Transverse colon (tissue), 4 donors: ENCODE results near the gene CXCL12. TPM values are rescaled to one million over a fixed set of nuclear protein-coding genes. Genes with fewer than 3 reads are reported as not detected.

Source experiments
- DNase-seq: peaks from one replicate; pipeline ENCODE4 v3.0.0-alpha.2; 2019
- H3K27ac ChIP-seq, 4 donors: fragments of 200-600 bp; sonication (generic); 2 replicates each; pipeline ENCODE4 v1.5.1; 2016 to 2018; ENCODE audit warnings: inconsistent platforms in 4 of 4
- H3K27me3 ChIP-seq: fragments of 200-600 bp; sonication (generic); 2 replicates; pipeline ENCODE4 v1.5.1; 2017; ENCODE audit warnings: inconsistent platforms
- H3K36me3 ChIP-seq, 4 donors: fragments of 200-600 bp; sonication (generic); 2 replicates each; pipeline ENCODE4 v1.5.1; 2017 to 2019; ENCODE audit warnings: inconsistent platforms in 4 of 4
- H3K4me1 ChIP-seq, 4 donors: fragments of 200-600 bp; sonication (generic); 2 replicates each; pipeline ENCODE4 v1.5.1; 2017 to 2020; ENCODE audit warnings: inconsistent platforms in 4 of 4
- H3K4me3 ChIP-seq, 4 donors: fragments of 200-600 bp; sonication (generic); 1 replicate in 1 of 4; 2 replicates in 3 of 4; pipeline versions ENCODE4 v1.5.1 to v1.6.1; 2017 to 2019; ENCODE audit warnings: inconsistent platforms in 4 of 4
- H3K9me3 ChIP-seq, 2 donors: fragments of 200-600 bp; sonication (generic); 2 replicates each; pipeline ENCODE4 v1.5.1; 2017 to 2019; ENCODE audit warnings: inconsistent platforms in 2 of 2
- EP300 ChIP-seq: sonication (generic); formaldehyde crosslinking; IDR thresholded peaks from one replicate; pipeline ENCODE4 v1.6.1; 2017; ENCODE audit warnings: antibody characterized with exemption, low read depth
- POLR2A ChIP-seq: fragments of 450-650 bp; IDR thresholded peaks from one replicate; pipeline ENCODE4 v1.6.1; 2016; ENCODE audit warnings: antibody characterized with exemption, mild to moderate bottlenecking, moderate library complexity
- POLR2AphosphoS5 ChIP-seq, 3 donors: sonication (generic); formaldehyde crosslinking; IDR thresholded peaks; one replicate each; pipeline ENCODE4 v1.6.1; 2016; ENCODE audit warnings: antibody characterized with exemption in 3 of 3
- WGBS, 2 donors: methylation state at CpG; one replicate each; pipeline ENCODE4 v1.1.5; 2018; ENCODE audit warnings: low coverage in 1 of 2; 5-methylcytosine and 5-hydroxymethylcytosine counted together
- in situ Hi-C, 4 donors: fragments of 200-750 bp; cut with MboI; loops; one replicate each; pipeline versions ENCODE4 v1.15.0 to v1.15.1; 2017; ENCODE audit warnings: low sequenced_read_pairs in 3 of 4, low pct_ligation_motif_present in 1 of 4, low pct_unique_long_range_greater_than_20kb in 1 of 4
- intact Hi-C: fragments of 100-400 bp; cut with DNase I; formaldehyde crosslinking; loops from one replicate; pipeline ENCODE4 v1.15.1; 2023; ENCODE audit warnings: low total_unique reads
- total RNA-seq, 4 donors: library from RNA; depleted of rRNA; stranded (reverse); fragments of >200 nt; gene quantifications; one replicate each; pipeline ENCODE4 v1.1.0, GENCODE V29; 2016
- TF ChIP-seq, protein P1 (sequence below), 5 experiments: fragments of 200-600 bp in 3 of 5; fragments of 450-650 bp in 2 of 5; sonication (generic) in 3 of 5; IDR thresholded peaks; 1 replicate in 2 of 5; 2 replicates in 3 of 5; pipeline ENCODE4 v1.5.1; 2016 to 2017; ENCODE audit warnings: antibody characterized with exemption in 5 of 5, inconsistent platforms in 3 of 5, mild to moderate bottlenecking in 2 of 5, moderate library complexity in 1 of 5

The CXCL12 gene
- total RNA-seq, 4 donors from 2014 or later = 6.8 to 19.5 (median 17.9) TPM

- Histone ChIP-seq H3K9me3 (no peaks in the 10 kb centered on the region), H3K4me1 (peaks cover 0 to 3% (median 0%) of the 10 kb centered on the region in 4 donors), H3K27me3 (no peaks in the 10 kb centered on the region), H3K4me3 (no peak overlapping the region), H3K36me3 (no peaks in the 10 kb centered on the region), H3K27ac (peak overlapping the region; percentile 10 to 52 (median 33))
- TF ChIP-seq EP300 (no peak), POLR2A (no peak), POLR2AphosphoS5 (IDR thresholded peaks at IDR 0.05) (no peak)
- TF ChIP-seq, protein P1, sequence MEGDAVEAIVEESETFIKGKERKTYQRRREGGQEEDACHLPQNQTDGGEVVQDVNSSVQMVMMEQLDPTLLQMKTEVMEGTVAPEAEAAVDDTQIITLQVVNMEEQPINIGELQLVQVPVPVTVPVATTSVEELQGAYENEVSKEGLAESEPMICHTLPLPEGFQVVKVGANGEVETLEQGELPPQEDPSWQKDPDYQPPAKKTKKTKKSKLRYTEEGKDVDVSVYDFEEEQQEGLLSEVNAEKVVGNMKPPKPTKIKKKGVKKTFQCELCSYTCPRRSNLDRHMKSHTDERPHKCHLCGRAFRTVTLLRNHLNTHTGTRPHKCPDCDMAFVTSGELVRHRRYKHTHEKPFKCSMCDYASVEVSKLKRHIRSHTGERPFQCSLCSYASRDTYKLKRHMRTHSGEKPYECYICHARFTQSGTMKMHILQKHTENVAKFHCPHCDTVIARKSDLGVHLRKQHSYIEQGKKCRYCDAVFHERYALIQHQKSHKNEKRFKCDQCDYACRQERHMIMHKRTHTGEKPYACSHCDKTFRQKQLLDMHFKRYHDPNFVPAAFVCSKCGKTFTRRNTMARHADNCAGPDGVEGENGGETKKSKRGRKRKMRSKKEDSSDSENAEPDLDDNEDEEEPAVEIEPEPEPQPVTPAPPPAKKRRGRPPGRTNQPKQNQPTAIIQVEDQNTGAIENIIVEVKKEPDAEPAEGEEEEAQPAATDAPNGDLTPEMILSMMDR (IDR thresholded peaks at IDR 0.05) = no peak
- in situ Hi-C loops (no loop called here), intact Hi-C loops (no loop called here)
- no peak for DNase-seq
- WGBS, 2 donors = 58 to 60% methylated on average over 1 to 2 of the region's 2 CpGs
Observed at GRCh38 chr10:44416936-44417335, 32.0 kb upstream of the CXCL12 start.

DNA sequence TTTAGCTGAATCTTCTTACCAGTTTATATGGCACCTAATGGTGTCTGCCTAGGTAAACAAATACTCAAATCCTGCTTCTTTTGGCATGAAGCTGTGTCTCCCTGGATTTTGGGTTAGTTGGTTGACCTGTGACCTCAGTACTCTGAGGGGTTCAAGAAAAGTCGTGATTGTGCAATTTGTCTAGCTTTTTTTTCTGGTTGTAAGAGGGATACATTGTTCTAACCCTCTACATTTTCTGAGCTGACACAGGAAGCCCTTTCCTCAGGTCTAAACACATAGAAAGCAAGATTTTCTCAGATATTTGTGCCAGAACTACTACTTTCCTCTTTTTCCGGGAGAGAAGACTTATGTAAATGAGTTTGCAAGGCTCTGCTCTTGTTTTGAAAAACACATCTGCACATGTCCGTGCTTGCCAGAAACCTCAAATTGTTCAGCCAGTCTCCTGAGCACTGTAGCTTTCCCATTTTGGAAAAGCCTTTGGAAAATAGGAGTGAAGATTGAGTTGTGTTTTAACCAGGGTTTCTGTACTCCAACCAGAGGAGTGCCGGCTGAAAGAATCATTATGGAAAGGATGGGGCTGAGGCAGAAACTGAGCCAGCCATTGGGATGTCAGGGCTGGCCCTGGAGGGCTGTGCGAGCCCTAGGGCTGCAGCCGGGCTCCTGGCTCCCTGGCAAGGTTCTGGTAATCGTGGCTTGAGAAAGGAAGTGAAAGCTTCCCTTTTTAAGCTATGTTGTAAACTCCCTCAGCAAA, 31.3 kb upstream of the CXCL12 start:
- Histone ChIP-seq H3K27ac (peak overlapping the region; percentile 10 to 52 (median 33)), H3K36me3 (no peaks in the 10 kb centered on the region), H3K4me3 (no peak overlapping the region), H3K9me3 (no peaks in the 10 kb centered on the region), H3K4me1 (peaks cover 0 to 3% (median 0%) of the 10 kb centered on the region in 4 donors), H3K27me3 (no peaks in the 10 kb centered on the region)
- in situ Hi-C loops = no loop called here
- intact Hi-C loops = no loop called here
- no peak for TF ChIP-seq POLR2A
- TF ChIP-seq, protein P1 (IDR thresholded peaks at IDR 0.05) = no peak
- TF ChIP-seq POLR2AphosphoS5 (IDR thresholded peaks at IDR 0.05) = no peak
- no peak for TF ChIP-seq EP300
- 37 to 39% methylated on average over 2 to 7 of the region's 7 CpGs for WGBS, 2 donors
- no peak for DNase-seq

- no peak overlapping the region for H3K27ac ChIP-seq
- intact Hi-C loops = no loop called here
- in situ Hi-C loops = no loop called here
- no peaks in the 10 kb centered on the region for H3K9me3 ChIP-seq
- WGBS, 2 donors = 91% methylated on average over 2 of the region's 2 CpGs; no CpG with 5 or more reads in 1 of the 2 donors
- no peaks in the 10 kb centered on the region for H3K27me3 ChIP-seq
- H3K4me3 ChIP-seq = no peak overlapping the region
- TF ChIP-seq EP300 = no peak
- no peak for TF ChIP-seq POLR2AphosphoS5 (IDR thresholded peaks at IDR 0.05)
- TF ChIP-seq, protein P1 (IDR thresholded peaks at IDR 0.05) = no peak
- TF ChIP-seq POLR2A = no peak
- DNase-seq = no peak
- H3K36me3 ChIP-seq = no peaks in the 10 kb centered on the region
- H3K4me1 ChIP-seq = peaks cover 0 to 3% (median 0%) of the 10 kb centered on the region in 4 donors
Observed at GRCh38 chr10:44415121-44415520, 30.2 kb upstream of the CXCL12 start.

DNA sequence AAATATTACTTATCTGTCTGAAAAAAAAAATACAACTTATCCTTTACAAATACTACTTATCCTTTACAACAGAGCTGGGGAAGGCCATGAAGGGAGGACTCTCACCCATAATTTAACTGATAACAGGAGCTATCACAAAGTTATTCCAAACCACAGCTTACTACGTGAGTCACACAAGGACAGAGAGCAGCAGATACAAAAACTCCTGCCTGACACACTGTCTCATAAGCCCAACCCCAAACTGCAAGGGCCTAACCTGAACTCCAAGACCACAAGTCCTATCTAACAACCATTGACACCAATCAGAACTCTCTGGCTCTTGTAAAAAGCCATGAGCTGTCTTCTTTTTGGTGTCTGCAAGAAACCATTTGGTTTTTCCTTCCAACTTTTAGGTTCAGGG, 28.5 kb upstream of the CXCL12 start:
- WGBS, 2 donors = 70 to 100% methylated on average over 1 of the region's 1 CpG
- H3K4me3 ChIP-seq = no peak overlapping the region
- in situ Hi-C loops = no loop called here
- H3K36me3 ChIP-seq = no peaks in the 10 kb centered on the region
- no peak for DNase-seq
- peaks cover 0 to 3% (median 0%) of the 10 kb centered on the region in 4 donors for H3K4me1 ChIP-seq
- H3K27ac ChIP-seq = no peak overlapping the region
- TF ChIP-seq, protein P1 (IDR thresholded peaks at IDR 0.05) = no peak
- TF ChIP-seq EP300 = no peak
- no peak for TF ChIP-seq POLR2AphosphoS5 (IDR thresholded peaks at IDR 0.05)
- no peak for TF ChIP-seq POLR2A
- no peaks in the 10 kb centered on the region for H3K9me3 ChIP-seq
- intact Hi-C loops = no loop called here
- H3K27me3 ChIP-seq = no peaks in the 10 kb centered on the region
